Keratinocyte (primary cell): Measurements from ENCODE around the gene EPC2.

Experiments used
- CTCF ChIP-seq, 3 experiments: IDR thresholded peaks in 1 of 3; conservative IDR thresholded peaks in 1 of 3; optimal IDR thresholded peaks in 1 of 3; 2 replicates in 2 of 3; 3 replicates in 1 of 3; pipeline versions ENCODE3 to v1.5.1; 2011; ENCODE audit warnings: low read length in 3 of 3, mild to moderate bottlenecking in 3 of 3, moderate library complexity in 2 of 3, control low read depth in 1 of 3, inconsistent platforms in 1 of 3; ENCODE audit not compliant: insufficient read depth in 2 of 3; ENCODE audit errors: extremely low read depth in 1 of 3
- EZH2 ChIP-seq: IDR thresholded peaks from one replicate; pipeline ENCODE4 v1.6.1; 2012; ENCODE audit warnings: inconsistent platforms, mild to moderate bottlenecking, low read length, moderate library complexity

- TF ChIP-seq CTCF (optimal IDR thresholded peaks at IDR 0.05 in 1 of 3, IDR thresholded peaks at IDR 0.05 in 1 of 3, conservative IDR thresholded peaks at IDR 0.05 in 1 of 3; ENCODE audit: extremely low read depth in 1 of 3, insufficient read depth in 2 of 3, low read length in 3 of 3) = no peak
- no peak for TF ChIP-seq EZH2
Measured at GRCh38 chr2:148666555-148666954, 22.0 kb downstream of the EPC2 start.
